Measurements from ENCODE around the gene USP46.

DNA sequence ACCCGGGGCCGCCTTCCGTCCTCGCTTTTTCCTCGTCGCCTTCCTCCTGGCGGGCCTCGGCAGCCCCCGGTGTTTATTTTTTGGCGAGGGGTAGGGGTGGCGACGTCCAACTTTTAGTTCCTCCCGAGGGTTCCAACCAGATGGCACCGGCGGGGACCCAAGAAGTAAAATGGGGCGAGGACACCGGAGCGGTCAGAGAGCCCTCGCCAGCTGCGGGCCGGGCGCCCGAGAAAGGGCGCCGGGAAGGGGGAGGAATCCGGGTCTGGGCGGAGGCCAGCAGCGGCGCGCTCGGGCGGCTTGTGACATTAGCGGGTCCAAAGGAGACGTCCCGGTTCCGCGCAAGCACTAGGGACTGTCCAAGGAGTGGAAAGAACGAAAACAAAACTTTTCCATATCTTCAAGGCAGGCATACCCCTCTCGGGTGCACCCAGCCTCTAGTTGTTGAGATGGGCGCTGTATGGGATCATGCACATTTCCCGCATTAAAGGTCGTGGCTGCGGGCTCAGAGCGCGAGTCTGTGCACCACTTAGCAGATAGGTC is 691 bp upstream of the USP46 start:
- TF ChIP-seq, protein P1, sequence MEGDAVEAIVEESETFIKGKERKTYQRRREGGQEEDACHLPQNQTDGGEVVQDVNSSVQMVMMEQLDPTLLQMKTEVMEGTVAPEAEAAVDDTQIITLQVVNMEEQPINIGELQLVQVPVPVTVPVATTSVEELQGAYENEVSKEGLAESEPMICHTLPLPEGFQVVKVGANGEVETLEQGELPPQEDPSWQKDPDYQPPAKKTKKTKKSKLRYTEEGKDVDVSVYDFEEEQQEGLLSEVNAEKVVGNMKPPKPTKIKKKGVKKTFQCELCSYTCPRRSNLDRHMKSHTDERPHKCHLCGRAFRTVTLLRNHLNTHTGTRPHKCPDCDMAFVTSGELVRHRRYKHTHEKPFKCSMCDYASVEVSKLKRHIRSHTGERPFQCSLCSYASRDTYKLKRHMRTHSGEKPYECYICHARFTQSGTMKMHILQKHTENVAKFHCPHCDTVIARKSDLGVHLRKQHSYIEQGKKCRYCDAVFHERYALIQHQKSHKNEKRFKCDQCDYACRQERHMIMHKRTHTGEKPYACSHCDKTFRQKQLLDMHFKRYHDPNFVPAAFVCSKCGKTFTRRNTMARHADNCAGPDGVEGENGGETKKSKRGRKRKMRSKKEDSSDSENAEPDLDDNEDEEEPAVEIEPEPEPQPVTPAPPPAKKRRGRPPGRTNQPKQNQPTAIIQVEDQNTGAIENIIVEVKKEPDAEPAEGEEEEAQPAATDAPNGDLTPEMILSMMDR (conservative IDR thresholded peaks at IDR 0.05; ENCODE audit: low read depth, low read length) = no peak
- no peak for TF ChIP-seq RCOR1 (IDR thresholded peaks at IDR 0.05; ENCODE audit: insufficient replicate concordance, low read length)
- no peak for TF ChIP-seq POLR2A (IDR thresholded peaks at IDR 0.05; ENCODE audit: low read depth, low read length)
- no peak for TF ChIP-seq MAFK (IDR thresholded peaks at IDR 0.05; ENCODE audit: low read depth, low read length)
- TF ChIP-seq CEBPB (IDR thresholded peaks at IDR 0.05; ENCODE audit: low read depth, low read length) = no peak
- TF ChIP-seq RAD21 (IDR thresholded peaks at IDR 0.05; ENCODE audit: low read length) = no peak
- TF ChIP-seq MAZ (IDR thresholded peaks at IDR 0.05; ENCODE audit: borderline replicate concordance, low read depth, low read length) = no peak
- TF ChIP-seq FOS (IDR thresholded peaks at IDR 0.05; ENCODE audit: low read depth, low read length) = no peak
- no peak; the same call in 1 of the 2 replicates for TF ChIP-seq USF2 (IDR thresholded peaks at IDR 0.05; ENCODE audit: low read depth, low read length)
- 0 out of 2 replicates have a peak, but pooled peaks have one; percentile 6 for TF ChIP-seq MXI1 (IDR thresholded peaks at IDR 0.05; ENCODE audit: borderline replicate concordance, low read depth, low read length)
- TF ChIP-seq CHD1 (IDR thresholded peaks at IDR 0.05; ENCODE audit: low read depth, low read length) = no peak
- no peak for TF ChIP-seq SMC3 (IDR thresholded peaks at IDR 0.05; ENCODE audit: low read depth, low read length)
